Fibroblast of villous mesenchyme (primary cell): ENCODE results near the gene NRG2. TPM values are rescaled to one million over a fixed set of nuclear protein-coding genes. Genes with fewer than 3 reads are reported as not detected.

Source experiments
- DNase-seq: peaks from one replicate; pipeline ENCODE4 v3.0.0-alpha.2; 2010; ENCODE audit warnings: low read depth
- H3K4me3 ChIP-seq: 2 replicates; pipeline ENCODE4 v1.5.1; 2011; ENCODE audit warnings: low read depth, mild to moderate bottlenecking, low read length
- total RNA-seq: library from RNA; depleted of rRNA; stranded (reverse); fragments of >200 nt; gene quantifications from 2 replicates; pipeline ENCODE4 v1.2.3, GENCODE V29; 2012
- TF ChIP-seq, protein P1 (sequence below): IDR thresholded peaks from 2 replicates; pipeline ENCODE4 v1.5.1; 2012; ENCODE audit warnings: low read depth, mild to moderate bottlenecking, low read length; ENCODE audit not compliant: insufficient read depth

NRG2 gene
- total RNA-seq, 1 donor, result under 0.01 TPM

DNA sequence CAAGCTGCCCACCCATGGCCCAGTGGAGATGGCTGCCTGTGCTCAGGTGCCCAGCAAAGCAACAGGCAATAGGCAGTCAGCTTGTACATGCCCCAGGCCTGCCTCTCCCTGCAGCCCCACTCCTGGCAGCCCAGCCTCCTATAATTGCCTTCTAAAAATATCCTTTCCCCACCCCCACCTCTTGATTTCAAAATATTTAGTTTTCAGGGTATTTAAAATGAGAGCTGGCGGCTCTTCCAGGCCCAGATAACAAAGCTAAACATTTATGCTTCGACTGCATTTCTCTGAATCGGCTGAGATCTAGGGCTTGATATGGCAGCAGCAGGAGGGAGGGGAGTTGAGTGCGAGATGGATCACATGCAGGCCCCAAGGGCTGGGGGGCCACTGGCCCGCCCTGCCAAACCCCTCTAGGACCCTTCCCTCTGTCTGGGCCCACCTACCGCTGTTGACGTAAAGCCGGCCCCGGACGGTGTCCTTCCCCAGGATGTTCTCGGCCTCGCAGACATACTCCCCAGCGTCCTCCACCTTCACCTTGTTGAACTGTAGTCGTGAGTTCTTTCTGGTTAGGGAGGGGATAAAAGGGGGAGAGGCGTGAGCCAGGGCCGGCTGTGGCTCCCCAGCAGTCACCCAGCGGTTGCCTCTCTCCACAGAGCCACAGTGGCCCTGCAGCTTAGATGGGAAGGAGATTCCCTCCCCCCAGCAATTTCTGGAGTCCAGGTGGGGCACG lies 162.5 kb downstream of the NRG2 start:
- no peak overlapping the region for H3K4me3 ChIP-seq
- peak; percentile 52 for DNase-seq
- TF ChIP-seq, protein P1, sequence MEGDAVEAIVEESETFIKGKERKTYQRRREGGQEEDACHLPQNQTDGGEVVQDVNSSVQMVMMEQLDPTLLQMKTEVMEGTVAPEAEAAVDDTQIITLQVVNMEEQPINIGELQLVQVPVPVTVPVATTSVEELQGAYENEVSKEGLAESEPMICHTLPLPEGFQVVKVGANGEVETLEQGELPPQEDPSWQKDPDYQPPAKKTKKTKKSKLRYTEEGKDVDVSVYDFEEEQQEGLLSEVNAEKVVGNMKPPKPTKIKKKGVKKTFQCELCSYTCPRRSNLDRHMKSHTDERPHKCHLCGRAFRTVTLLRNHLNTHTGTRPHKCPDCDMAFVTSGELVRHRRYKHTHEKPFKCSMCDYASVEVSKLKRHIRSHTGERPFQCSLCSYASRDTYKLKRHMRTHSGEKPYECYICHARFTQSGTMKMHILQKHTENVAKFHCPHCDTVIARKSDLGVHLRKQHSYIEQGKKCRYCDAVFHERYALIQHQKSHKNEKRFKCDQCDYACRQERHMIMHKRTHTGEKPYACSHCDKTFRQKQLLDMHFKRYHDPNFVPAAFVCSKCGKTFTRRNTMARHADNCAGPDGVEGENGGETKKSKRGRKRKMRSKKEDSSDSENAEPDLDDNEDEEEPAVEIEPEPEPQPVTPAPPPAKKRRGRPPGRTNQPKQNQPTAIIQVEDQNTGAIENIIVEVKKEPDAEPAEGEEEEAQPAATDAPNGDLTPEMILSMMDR, result no peak

DNA sequence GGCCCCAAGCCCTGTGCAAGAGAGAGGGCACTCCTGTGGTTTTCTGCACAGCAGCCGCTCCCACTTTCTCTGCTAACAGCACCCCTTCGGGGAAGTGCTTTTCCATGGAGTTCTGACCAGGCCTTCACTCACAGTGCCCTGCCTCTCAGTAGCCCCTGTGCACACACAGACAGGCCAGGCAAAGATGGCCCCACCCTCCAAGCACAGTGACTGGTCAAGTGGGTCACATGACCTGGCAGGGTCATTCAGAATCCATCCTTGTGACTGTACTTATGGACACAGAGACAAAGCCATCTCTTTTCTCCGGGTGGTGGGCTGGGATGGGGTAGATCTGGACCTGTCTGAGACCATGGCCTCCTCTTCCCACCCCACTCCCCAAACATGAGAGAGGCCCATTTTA lies 165.0 kb downstream of the NRG2 start:
- H3K4me3 ChIP-seq, result no peak overlapping the region
- TF ChIP-seq, protein P1, result no peak
- DNase-seq, result no peak

DNA sequence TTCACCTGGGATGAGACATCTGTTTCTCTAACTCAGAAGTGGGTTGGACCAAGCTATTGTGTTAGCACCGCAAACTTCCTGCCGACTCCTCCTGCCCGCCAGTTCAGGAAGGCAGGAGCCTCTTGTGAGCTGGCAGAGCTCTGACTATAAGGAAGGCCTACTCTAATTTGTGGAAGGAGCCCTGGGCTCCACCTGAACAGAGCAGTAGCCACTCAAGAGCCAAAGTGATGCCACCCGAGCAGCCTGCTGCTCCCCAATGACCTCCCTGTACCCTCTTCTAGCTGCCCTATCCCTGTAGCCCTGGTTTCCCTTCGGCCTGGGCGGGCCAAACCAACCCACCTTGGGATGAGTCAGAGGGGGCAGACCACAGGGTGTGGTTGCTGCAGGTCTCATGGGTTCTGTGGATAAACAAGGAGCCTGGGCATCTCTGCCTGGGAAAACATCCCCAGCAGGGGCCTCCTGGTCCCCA lies 165.9 kb downstream of the NRG2 start:
- no peak overlapping the region for H3K4me3 ChIP-seq
- TF ChIP-seq, protein P1, result no peak
- DNase-seq, result no peak

DNA sequence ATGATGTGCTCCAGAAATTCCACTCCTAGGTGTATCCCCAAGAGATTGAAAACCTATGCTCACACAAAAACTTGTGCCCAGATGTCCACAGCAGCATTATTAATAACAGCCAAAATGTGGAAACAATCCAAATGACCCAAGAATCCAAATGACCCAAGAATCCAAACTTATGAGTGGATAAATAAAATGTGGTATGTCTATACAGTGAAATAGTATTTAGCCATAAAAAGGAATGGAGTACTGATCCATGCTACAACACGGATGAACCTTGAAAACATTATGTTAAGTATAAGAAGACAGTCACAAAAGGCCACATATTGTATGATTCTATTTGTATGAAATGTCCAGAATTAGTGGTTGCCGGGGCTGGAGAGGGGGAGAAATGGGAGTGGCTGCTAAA lies 167.1 kb downstream of the NRG2 start:
- no peak overlapping the region for H3K4me3 ChIP-seq
- TF ChIP-seq, protein P1, result no peak
- no peak for DNase-seq

DNA sequence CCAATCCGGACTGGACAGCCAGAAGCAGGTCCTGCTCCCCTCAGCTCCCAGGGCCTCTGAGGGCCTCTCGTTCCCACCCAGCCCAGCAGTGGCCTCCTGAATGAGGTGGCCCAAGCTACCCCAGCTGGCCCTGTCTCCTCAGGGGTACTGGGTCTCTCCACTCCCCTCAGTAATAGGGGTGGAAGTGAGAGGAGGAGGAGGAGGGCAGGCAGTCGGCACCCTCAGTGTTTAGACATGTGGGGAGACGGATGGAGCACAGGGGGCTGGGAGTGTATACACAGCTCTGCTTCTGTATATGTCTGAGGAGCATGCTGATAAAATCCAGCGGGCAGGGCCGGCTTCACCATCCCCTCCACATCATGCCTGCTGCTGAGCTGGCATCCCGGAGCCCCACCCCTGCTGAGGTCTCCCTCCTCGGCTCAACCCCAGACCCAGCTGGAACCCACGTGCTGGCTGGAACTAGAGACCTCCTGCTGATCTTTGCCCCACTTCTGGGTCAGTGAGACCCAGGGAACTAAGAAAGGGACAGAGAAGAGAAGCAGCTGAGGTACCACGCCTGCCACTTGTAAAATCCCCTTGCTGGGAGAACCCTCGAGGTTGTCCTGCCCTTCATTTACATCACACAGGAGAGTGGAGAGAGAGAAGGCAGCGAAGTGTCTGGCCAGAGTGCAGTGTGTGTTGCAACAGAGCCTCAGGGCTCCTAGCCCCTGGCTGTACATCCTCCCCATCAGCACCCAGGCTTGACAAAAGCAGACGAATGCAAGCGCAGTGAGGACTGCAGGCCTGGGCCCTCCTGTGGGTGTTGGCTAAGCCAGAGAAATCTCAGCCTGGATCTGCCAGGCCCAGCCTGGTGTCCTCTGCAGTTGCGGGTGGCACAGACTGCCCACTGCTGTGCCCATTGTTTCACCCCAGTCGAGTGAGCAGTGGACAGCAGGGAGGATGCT lies 170.0 kb downstream of the NRG2 start:
- no peak overlapping the region for H3K4me3 ChIP-seq
- DNase-seq, result peak; percentile 23

DNA sequence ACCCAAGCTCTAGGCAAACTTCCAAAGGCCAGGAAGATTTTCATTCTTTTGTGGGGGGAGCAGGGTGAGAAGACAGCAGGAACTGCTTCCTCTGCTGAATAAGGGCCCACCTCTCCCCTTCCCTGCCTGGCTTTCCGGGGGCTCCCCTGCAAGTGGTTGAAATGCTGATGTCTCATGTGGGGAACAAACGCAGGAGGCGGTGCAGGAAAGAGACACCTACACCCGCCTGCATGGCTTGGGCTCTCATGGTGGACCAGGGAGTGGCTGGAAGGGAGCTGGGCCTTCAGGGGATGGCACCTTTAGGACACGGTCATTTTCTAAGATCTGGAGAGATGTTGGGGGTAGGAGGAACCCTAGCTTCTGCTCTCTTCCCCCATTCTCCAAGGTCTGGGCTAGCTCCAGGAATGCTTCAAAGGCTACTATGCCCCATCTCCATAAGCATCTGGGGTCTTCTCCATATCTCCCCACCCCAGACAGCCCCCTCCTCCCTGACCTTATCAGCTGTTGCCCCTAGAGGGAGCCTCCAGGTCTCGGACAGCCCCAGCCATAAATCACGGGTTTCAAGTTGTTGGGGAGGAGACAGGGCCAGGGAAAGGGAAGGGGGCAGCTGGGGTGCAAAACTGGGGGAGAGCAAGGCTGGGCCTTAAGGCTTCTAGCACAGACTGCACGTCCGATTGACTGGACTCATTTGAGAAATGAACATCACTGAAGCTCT lies 170.9 kb downstream of the NRG2 start:
- no peak overlapping the region for H3K4me3 ChIP-seq
- no peak for DNase-seq
- TF ChIP-seq, protein P1, result no peak

More for the DNA sequence above, 170.0 kb downstream of the NRG2 start:
- TF ChIP-seq, protein P1, result no peak
